BJ (cell line): ENCODE data around the gene CCDC61. TPM values are rescaled to one million over a fixed set of nuclear protein-coding genes. Genes with fewer than 3 reads are reported as not detected.

Experiments used
- CTCF ChIA-PET: fragments of 350-600 bp; formaldehyde crosslinking; extraction: SDS; loops from one replicate; lab custom pipeline; 2021; ENCODE audit warnings: antibody characterized with exemption, inconsistent platforms; lab: Yijun Ruan, JAX
- POLR2A ChIA-PET: fragments of 300-600 bp; sonication (Branson Sonifier 250); formaldehyde crosslinking; extraction: SDS; loops from one replicate; lab custom pipeline; 2021; ENCODE audit warnings: antibody characterized with exemption; lab: Charles Lee
- DNase-seq: peaks from one replicate; pipeline ENCODE4 v3.0.0-alpha.2; 2011; ENCODE audit warnings: low read depth
- H3K27me3 ChIP-seq: 2 replicates; pipeline ENCODE4 v1.6.0; 2011; ENCODE audit warnings: low read length; ENCODE audit not compliant: control insufficient read depth, insufficient read depth
- H3K36me3 ChIP-seq: 2 replicates; pipeline ENCODE4 v1.5.1; 2011; ENCODE audit warnings: low read length; ENCODE audit not compliant: control insufficient read depth, insufficient read depth
- H3K4me3 ChIP-seq: 2 replicates; pipeline ENCODE4 v1.5.1; 2011; ENCODE audit warnings: low read depth, mild to moderate bottlenecking, control low read depth, low read length
- polyA minus RNA-seq: library from RNA; depleted of rRNA, polyadenylated mRNA; stranded (reverse); fragments of >200 nt; gene quantifications from 2 replicates; pipeline ENCODE4 v1.2.3, GENCODE V29; 2011; rRNA and poly(A)+ RNA removed
- polyA plus RNA-seq: library from polyadenylated mRNA; depleted of rRNA; stranded (reverse); fragments of >200 nt; gene quantifications from 2 replicates; pipeline ENCODE4 v1.2.3, GENCODE V29; 2011; rRNA removed
- TF ChIP-seq, protein P1 (sequence below): IDR thresholded peaks from 2 replicates; pipeline ENCODE4 v1.5.1; 2011; ENCODE audit warnings: low read depth, mild to moderate bottlenecking, control low read depth, inconsistent platforms, low read length, moderate library complexity; ENCODE audit not compliant: insufficient read depth

Gene CCDC61, protein sequence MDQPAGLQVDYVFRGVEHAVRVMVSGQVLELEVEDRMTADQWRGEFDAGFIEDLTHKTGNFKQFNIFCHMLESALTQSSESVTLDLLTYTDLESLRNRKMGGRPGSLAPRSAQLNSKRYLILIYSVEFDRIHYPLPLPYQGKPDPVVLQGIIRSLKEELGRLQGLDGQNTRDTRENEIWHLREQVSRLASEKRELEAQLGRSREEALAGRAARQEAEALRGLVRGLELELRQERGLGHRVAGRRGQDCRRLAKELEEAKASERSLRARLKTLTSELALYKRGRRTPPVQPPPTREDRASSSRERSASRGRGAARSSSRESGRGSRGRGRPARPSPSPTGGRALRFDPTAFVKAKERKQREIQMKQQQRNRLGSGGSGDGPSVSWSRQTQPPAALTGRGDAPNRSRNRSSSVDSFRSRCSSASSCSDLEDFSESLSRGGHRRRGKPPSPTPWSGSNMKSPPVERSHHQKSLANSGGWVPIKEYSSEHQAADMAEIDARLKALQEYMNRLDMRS
- 6.7 and 8.4 TPM in 2 replicates for polyA plus RNA-seq
- polyA minus RNA-seq = 5.9 and 7.1 TPM in 2 replicates

DNA sequence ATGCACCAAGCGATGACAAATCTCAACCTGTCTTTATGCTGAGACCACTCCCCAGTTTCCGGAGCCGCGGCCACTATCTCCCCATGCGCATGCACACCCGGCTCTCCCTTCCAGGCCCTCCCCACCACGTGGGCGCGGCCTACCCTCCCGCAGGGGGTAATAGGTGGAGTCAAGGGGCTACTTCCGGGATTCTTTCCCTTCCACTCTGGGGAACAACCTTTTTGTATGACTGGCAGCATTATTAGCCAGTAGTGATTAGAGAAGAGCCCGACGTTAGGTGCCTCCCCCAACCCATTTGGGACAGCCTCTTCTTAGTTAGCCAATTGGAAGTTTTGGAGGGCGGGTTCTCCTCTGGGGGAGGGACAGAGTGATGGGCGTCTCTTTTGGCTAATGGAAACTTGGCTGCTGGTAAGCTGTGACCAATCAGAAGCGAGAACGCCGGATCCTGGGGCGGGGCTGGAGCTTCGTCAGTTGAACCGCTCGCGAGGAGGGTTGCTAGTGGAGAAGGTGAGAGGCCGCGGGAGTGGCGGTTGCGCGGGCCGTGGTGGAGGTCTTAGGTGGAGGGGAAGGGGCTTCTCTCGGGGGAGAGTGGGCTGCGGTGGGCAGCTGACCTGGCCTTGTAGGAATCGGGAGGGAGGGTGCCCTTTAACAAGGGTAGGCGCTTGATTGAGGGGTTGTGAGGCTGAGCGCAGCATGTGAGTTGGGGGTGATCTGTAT, at the start of gene CCDC61:
Gene CCDC61, plus strand, starts transcription at position 470 of the 717 bp plus-strand sequence. CDS start 7,552 bp downstream, outside the sequence.
- ChIA-PET POLR2A (interaction anchor here (0.6 kb wide), 1 partner anchor 616 kb away, joined by 3 read pairs; no protein-coding TSS in a partner anchor), CTCF (interaction anchor here (0.8 to 3.0 kb wide), 4 partner anchors 14 to 83 kb away, joined by 3 to 21 read pairs (median 3); no protein-coding TSS in a partner anchor)
- peak; percentile 98 for DNase-seq
- TF ChIP-seq, protein P1, sequence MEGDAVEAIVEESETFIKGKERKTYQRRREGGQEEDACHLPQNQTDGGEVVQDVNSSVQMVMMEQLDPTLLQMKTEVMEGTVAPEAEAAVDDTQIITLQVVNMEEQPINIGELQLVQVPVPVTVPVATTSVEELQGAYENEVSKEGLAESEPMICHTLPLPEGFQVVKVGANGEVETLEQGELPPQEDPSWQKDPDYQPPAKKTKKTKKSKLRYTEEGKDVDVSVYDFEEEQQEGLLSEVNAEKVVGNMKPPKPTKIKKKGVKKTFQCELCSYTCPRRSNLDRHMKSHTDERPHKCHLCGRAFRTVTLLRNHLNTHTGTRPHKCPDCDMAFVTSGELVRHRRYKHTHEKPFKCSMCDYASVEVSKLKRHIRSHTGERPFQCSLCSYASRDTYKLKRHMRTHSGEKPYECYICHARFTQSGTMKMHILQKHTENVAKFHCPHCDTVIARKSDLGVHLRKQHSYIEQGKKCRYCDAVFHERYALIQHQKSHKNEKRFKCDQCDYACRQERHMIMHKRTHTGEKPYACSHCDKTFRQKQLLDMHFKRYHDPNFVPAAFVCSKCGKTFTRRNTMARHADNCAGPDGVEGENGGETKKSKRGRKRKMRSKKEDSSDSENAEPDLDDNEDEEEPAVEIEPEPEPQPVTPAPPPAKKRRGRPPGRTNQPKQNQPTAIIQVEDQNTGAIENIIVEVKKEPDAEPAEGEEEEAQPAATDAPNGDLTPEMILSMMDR = no peak
- Histone ChIP-seq H3K36me3 (no peaks in the 10 kb centered on the region), H3K4me3 (peak within 1 kb of the TSS; percentile 73), H3K27me3 (no peaks in the 10 kb centered on the region)

DNA sequence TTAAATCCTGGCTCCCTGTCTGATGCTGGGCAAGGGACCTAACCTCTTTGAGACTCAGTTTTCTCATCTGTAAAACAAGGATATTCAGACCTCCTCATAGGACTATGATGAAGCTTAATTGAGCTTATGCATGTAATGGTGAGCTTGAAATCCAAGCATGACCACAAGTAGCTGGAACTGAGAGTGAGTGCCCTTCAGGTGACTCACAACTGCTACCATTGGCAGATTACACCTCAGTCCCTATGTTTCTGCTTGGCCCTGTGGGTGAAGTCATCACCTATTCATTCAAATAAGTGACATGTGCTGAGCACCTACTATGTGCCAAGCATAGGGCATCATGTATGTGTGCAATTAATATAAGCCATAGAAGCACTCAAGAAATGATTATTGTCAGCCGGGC, 47.3 kb upstream of the CCDC61 start:
- Histone ChIP-seq H3K27me3 (no peaks in the 10 kb centered on the region; the same call in 1 of the 2 replicates), H3K4me3 (no peak overlapping the region), H3K36me3 (no peaks in the 10 kb centered on the region)
- CTCF ChIA-PET = no interaction called here
- no peak for DNase-seq
- POLR2A ChIA-PET = no interaction called here
- TF ChIP-seq, protein P1 = no peak

DNA sequence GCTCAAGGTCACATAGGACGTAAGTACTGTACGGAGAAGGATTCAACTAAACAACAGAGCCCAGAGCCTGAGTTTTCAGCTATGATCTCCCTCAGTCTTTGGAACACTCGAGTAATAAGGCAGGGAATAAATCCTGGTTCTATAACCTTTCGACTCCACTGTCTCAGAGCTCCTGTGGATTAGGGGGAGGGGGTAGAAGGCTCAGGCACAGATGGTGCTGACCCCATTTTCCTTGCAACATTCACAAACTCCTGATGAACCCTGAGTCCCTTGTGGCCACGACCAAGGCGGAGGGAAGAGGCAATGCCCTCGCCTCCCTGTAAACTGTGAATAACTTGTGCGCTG, 43.0 kb upstream of the CCDC61 start:
- Histone ChIP-seq H3K27me3 (no peaks in the 10 kb centered on the region; the same call in 1 of the 2 replicates), H3K4me3 (no peak overlapping the region), H3K36me3 (no peaks in the 10 kb centered on the region)
- ChIA-PET CTCF (interaction anchor here (0.9 kb wide), 1 partner anchor 12 kb away, joined by 3 read pairs; no protein-coding TSS in a partner anchor), POLR2A (no interaction called here)
- DNase-seq = no peak
- TF ChIP-seq, protein P1 = no peak

DNA sequence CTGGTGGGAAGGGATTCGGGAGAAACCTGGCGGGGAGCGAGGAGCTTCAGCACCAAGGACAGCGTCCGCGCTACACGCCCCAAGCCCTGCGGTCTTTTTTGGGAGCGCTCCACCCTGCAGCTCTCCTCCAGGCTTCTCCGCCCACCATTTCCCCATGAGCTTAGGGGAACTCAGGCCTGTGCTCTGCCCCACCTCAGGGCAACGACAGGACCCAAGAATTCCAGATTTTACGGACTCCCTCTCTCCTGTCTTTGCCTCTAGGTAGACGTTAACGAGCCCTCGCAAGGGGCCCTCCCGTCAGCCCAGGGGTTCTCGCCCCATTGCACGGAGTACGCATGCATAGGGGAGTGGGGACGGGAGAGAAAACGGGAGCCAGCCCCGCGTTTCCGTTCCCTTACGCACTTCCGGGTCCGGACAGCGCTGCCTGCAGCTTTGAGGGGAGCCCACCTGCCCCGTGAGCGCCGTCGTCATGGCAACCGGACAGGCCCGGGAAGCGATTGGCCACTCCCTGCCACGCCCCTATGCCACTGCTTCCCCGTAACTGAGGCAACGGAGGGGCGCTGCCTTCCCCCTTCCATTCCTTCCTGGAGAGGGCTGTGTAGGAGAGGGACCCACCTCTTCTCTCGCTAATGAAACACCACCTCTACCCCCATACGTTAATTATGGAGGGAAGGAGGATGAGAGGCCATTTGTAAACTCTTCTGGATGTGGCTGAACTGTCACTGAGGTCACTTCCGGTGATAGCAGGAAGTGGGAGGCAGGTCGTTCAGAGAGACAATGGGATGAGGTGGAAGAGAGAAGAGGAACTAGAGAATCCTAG, 42.4 kb upstream of the CCDC61 start:
- TF ChIP-seq, protein P1 = no peak
- Histone ChIP-seq H3K27me3 (no peaks in the 10 kb centered on the region; the same call in 1 of the 2 replicates), H3K36me3 (no peaks in the 10 kb centered on the region), H3K4me3 (peak overlapping the region; percentile 27)
- ChIA-PET CTCF (interaction anchor here (0.6 to 0.9 kb wide), 2 partner anchors 12 to 76 kb away, joined by 3 read pairs; no protein-coding TSS in a partner anchor), POLR2A (no interaction called here)
- no peak for DNase-seq
